SK-N-MC (cell line): ENCODE results near the gene PTPRB.

Source experiments
- EZH2 ChIP-seq: fragments of 200-600 bp; sonication (generic); IDR thresholded peaks from one replicate; pipeline ENCODE4 v1.6.1; 2017; ENCODE audit warnings: antibody characterized with exemption
- POLR2AphosphoS5 ChIP-seq: IDR thresholded peaks from 2 replicates; pipeline ENCODE4 v1.6.1; 2012; ENCODE audit warnings: mild to moderate bottlenecking, low read depth, low read length, borderline replicate concordance

DNA sequence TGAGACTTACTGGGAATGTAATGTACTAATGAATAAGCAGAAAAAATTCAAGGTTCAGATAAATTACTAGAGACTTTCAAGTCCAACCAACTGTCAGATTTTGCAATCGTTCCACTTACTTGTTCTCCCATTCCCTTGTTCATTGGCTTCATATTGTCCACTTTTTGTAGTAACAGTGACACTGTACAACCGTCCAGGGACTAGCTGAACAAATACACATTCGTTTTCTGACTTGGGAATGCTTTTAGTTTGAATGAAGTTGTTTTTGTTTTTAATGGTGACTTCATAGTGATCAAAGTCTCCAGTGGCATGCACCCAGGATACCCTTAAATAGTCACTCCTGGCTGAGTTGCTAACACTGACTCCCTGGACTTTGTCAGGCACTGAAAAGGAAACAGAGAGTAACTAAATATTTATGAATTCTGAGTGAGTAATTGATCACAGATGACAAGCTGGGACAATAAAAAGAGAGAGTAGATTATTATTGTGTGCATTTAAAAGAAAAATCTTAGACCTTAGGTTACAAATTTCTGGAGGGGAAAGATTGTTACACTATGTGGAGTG is 65.4 kb downstream of the PTPRB start:
- TF ChIP-seq EZH2: no peak
- no peak for TF ChIP-seq POLR2AphosphoS5
